Measurements from ENCODE around the gene INSYN2B. TPM values are rescaled to one million over a fixed set of nuclear protein-coding genes. Genes with fewer than 3 reads are reported as not detected.

Gene INSYN2B
- total and polyA plus RNA-seq, 2 experiments from 2014 or later, result 1.5 TPM; not detected in 1

DNA sequence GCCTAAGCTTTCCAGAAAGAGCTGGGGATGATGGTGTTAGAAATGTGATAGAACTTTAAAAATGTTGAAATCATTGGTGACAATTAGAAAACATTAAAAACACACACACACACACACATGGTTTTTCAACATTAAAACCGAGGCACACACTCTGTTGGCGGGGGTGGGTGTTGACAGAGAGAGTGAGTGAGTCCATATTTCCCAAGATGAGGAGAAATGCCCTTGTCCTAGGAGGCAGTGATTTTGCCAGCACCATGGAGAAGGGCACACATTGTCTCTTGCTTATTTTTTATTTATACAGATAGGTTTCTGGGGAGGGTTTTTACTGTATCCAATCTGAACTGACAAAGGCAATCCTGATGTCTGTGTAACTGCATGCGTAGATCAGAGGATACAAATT is 152.5 kb downstream of the INSYN2B start:
- H3K79me2 ChIP-seq, result no peaks in the 10 kb centered on the region
- H3K36me3 ChIP-seq (replicated peaks; ENCODE audit: insufficient read depth, low read depth), result no peaks in the 10 kb centered on the region
- TF ChIP-seq EZH2phosphoT487 (IDR thresholded peaks at IDR 0.05; ENCODE audit: low read depth, severe bottlenecking, unreplicated experiment) (no peak), EZH2 (IDR thresholded peaks at IDR 0.05; ENCODE audit: borderline replicate concordance) (no peak)
- TF ChIP-seq, protein P1, sequence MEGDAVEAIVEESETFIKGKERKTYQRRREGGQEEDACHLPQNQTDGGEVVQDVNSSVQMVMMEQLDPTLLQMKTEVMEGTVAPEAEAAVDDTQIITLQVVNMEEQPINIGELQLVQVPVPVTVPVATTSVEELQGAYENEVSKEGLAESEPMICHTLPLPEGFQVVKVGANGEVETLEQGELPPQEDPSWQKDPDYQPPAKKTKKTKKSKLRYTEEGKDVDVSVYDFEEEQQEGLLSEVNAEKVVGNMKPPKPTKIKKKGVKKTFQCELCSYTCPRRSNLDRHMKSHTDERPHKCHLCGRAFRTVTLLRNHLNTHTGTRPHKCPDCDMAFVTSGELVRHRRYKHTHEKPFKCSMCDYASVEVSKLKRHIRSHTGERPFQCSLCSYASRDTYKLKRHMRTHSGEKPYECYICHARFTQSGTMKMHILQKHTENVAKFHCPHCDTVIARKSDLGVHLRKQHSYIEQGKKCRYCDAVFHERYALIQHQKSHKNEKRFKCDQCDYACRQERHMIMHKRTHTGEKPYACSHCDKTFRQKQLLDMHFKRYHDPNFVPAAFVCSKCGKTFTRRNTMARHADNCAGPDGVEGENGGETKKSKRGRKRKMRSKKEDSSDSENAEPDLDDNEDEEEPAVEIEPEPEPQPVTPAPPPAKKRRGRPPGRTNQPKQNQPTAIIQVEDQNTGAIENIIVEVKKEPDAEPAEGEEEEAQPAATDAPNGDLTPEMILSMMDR (IDR thresholded peaks at IDR 0.05; ENCODE audit: poor library complexity), result no peak
- no peak for DNase-seq (ENCODE audit: low spot score)
- no peaks in the 10 kb centered on the region for H3K9me2 ChIP-seq (replicated peaks; ENCODE audit: insufficient read depth)
- H4K20me1 ChIP-seq (ENCODE audit: insufficient read depth, poor library complexity, severe bottlenecking), result no peaks in the 10 kb centered on the region
- H2AFZ ChIP-seq, result no peak overlapping the region
- no peak overlapping the region for H3K27ac ChIP-seq
- 86% methylated on average over 3 of the region's 3 CpGs for WGBS (ENCODE audit: low lambda C conversion rate, missing lambda C conversion rate)
- H3K9me3 ChIP-seq (ENCODE audit: low read depth), result no peaks in the 10 kb centered on the region
- no peaks in the 10 kb centered on the region for H3K4me1 ChIP-seq (ENCODE audit: insufficient read depth)
- H3K4me3 ChIP-seq, result no peak overlapping the region
- H3K4me2 ChIP-seq, result no peak overlapping the region
- H3K27me3 ChIP-seq, result no peaks in the 10 kb centered on the region

DNA sequence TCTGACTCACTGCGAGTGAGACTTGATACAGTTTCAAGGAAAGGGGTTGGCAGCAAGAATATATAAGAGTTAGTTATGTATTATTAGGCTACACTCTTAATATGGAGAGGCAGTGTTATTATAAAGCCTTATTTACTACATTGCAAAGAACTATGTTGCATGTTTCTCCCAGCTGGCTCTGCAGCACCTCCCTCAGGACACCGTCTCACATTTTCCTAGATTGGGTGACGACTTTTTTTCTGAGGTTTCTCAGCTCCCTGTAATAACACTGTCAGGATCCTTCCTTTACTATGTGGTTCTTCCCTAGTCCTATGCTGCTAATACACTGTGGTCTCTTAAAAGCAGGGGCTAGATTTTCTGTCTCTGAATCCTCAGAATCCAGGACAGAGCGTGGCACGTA is 153.7 kb downstream of the INSYN2B start:
- H2AFZ ChIP-seq, result no peak overlapping the region
- no peaks in the 10 kb centered on the region for H3K36me3 ChIP-seq (replicated peaks; ENCODE audit: insufficient read depth, low read depth)
- H3K4me2 ChIP-seq, result no peak overlapping the region
- no peak for DNase-seq (ENCODE audit: low spot score)
- no peaks in the 10 kb centered on the region for H3K9me2 ChIP-seq (replicated peaks; ENCODE audit: insufficient read depth)
- no peaks in the 10 kb centered on the region for H3K4me1 ChIP-seq (ENCODE audit: insufficient read depth)
- H3K4me3 ChIP-seq, result no peak overlapping the region
- no peak for TF ChIP-seq EZH2 (IDR thresholded peaks at IDR 0.05; ENCODE audit: borderline replicate concordance)
- TF ChIP-seq, protein P1 (IDR thresholded peaks at IDR 0.05; ENCODE audit: poor library complexity), result peak; percentile 13
- TF ChIP-seq EZH2phosphoT487 (IDR thresholded peaks at IDR 0.05; ENCODE audit: low read depth, severe bottlenecking, unreplicated experiment), result no peak
- H3K79me2 ChIP-seq, result no peaks in the 10 kb centered on the region
- H3K27ac ChIP-seq, result no peak overlapping the region
- H4K20me1 ChIP-seq (ENCODE audit: insufficient read depth, poor library complexity, severe bottlenecking), result no peaks in the 10 kb centered on the region
- H3K9me3 ChIP-seq (ENCODE audit: low read depth), result no peaks in the 10 kb centered on the region
- 70% methylated on average over 5 of the region's 5 CpGs for WGBS (ENCODE audit: low lambda C conversion rate, missing lambda C conversion rate)
- H3K27me3 ChIP-seq, result no peaks in the 10 kb centered on the region

- H3K9me3 ChIP-seq (ENCODE audit: low read depth), result no peaks in the 10 kb centered on the region
- H3K4me2 ChIP-seq, result no peak overlapping the region
- H3K4me3 ChIP-seq, result no peak overlapping the region
- TF ChIP-seq EZH2 (IDR thresholded peaks at IDR 0.05; ENCODE audit: borderline replicate concordance) (no peak), EZH2phosphoT487 (IDR thresholded peaks at IDR 0.05; ENCODE audit: low read depth, severe bottlenecking, unreplicated experiment) (no peak)
- TF ChIP-seq, protein P1 (IDR thresholded peaks at IDR 0.05; ENCODE audit: poor library complexity), result no peak
- 95% methylated on average over 2 of the region's 2 CpGs for WGBS (ENCODE audit: low lambda C conversion rate, missing lambda C conversion rate)
- H3K9me2 ChIP-seq (replicated peaks; ENCODE audit: insufficient read depth), result no peaks in the 10 kb centered on the region
- no peaks in the 10 kb centered on the region for H3K27me3 ChIP-seq
- DNase-seq (ENCODE audit: low spot score), result no peak
- no peak overlapping the region for H2AFZ ChIP-seq
- H3K36me3 ChIP-seq (replicated peaks; ENCODE audit: insufficient read depth, low read depth), result no peaks in the 10 kb centered on the region
- H3K4me1 ChIP-seq (ENCODE audit: insufficient read depth), result no peaks in the 10 kb centered on the region
- no peaks in the 10 kb centered on the region for H3K79me2 ChIP-seq
- H3K27ac ChIP-seq, result no peak overlapping the region
- no peaks in the 10 kb centered on the region for H4K20me1 ChIP-seq (ENCODE audit: insufficient read depth, poor library complexity, severe bottlenecking)
These were observed 163.3 kb downstream of the INSYN2B start for GRCh38 chr5:169817031-169817430.

DNA sequence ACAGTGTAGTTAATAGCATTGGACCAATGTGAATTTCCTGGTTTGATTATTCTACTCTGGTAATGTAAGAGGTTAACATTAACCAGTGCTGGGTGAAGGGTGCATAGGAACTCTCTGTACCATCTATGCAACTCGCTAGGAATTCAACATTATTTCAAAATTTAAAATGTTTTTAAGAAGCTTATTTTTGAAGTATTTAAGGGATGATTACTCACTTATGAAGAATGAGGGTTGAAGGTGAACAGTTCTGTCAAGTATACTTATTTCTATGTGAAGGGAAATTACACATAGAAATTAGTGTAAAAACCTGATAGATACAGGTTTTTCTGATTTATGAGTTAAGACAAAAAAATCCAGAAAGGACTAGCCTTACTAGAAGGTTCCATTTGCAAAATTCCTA is 165.8 kb downstream of the INSYN2B start:
- H3K79me2 ChIP-seq, result no peaks in the 10 kb centered on the region
- 85% methylated on average over 1 of the region's 1 CpG for WGBS (ENCODE audit: low lambda C conversion rate, missing lambda C conversion rate)
- TF ChIP-seq EZH2phosphoT487 (IDR thresholded peaks at IDR 0.05; ENCODE audit: low read depth, severe bottlenecking, unreplicated experiment) (no peak), EZH2 (IDR thresholded peaks at IDR 0.05; ENCODE audit: borderline replicate concordance) (no peak)
- TF ChIP-seq, protein P1 (IDR thresholded peaks at IDR 0.05; ENCODE audit: poor library complexity), result no peak

More for the DNA sequence above, 165.8 kb downstream of the INSYN2B start:
- DNase-seq (ENCODE audit: low spot score), result no peak
- no peaks in the 10 kb centered on the region for H4K20me1 ChIP-seq (ENCODE audit: insufficient read depth, poor library complexity, severe bottlenecking)
- H3K27ac ChIP-seq, result no peak overlapping the region
- H3K4me2 ChIP-seq, result no peak overlapping the region
- H3K9me3 ChIP-seq (ENCODE audit: low read depth), result no peaks in the 10 kb centered on the region
- no peaks in the 10 kb centered on the region for H3K4me1 ChIP-seq (ENCODE audit: insufficient read depth)
- no peaks in the 10 kb centered on the region for H3K36me3 ChIP-seq (replicated peaks; ENCODE audit: insufficient read depth, low read depth)
- no peaks in the 10 kb centered on the region for H3K27me3 ChIP-seq
- H2AFZ ChIP-seq, result no peak overlapping the region
- H3K9me2 ChIP-seq (replicated peaks; ENCODE audit: insufficient read depth), result no peaks in the 10 kb centered on the region
- H3K4me3 ChIP-seq, result no peak overlapping the region

Measured in hepatocyte (in vitro differentiated cells).